Neural progenitor cell (in vitro differentiated cells): ENCODE data around the gene FEZF1. TPM values are rescaled to one million over a fixed set of nuclear protein-coding genes. Genes with fewer than 3 reads are reported as not detected.

Experiments used
- DNase-seq: peaks from one replicate; pipeline ENCODE4 v3.0.0-alpha.2; 2016; ENCODE audit warnings: low spot score
- H2AFZ ChIP-seq: fragments of 200-600 bp; sonication (generic); replicated peaks from 2 replicates; pipeline ENCODE4 v1.6.1; 2016; ENCODE audit warnings: antibody characterized with exemption
- H3F3A ChIP-seq: fragments of 200-600 bp; sonication (generic); 2 replicates; pipeline ENCODE4 v1.6.1; 2016; ENCODE audit warnings: antibody characterized with exemption, low read depth
- H3K27ac ChIP-seq: fragments of 200-600 bp; sonication (generic); 2 replicates; pipeline ENCODE4 v1.5.1; 2016; ENCODE audit warnings: mild to moderate bottlenecking
- H3K27me3 ChIP-seq: fragments of 200-600 bp; sonication (generic); 2 replicates; pipeline ENCODE4 v1.6.1; 2016; ENCODE audit warnings: mild to moderate bottlenecking, moderate library complexity
- H3K36me3 ChIP-seq: fragments of 200-600 bp; sonication (generic); 2 replicates; pipeline ENCODE4 v1.5.1; 2016
- H3K4me1 ChIP-seq: fragments of 200-600 bp; sonication (generic); 2 replicates; pipeline ENCODE4 v1.6.1; 2016; ENCODE audit warnings: mixed run types
- H3K4me2 ChIP-seq: fragments of 200-600 bp; sonication (generic); 2 replicates; pipeline ENCODE4 v1.6.1; 2016
- H3K4me3 ChIP-seq: fragments of 200-600 bp; sonication (generic); 2 replicates; pipeline ENCODE4 v1.5.1; 2016
- H3K79me2 ChIP-seq: fragments of 200-600 bp; sonication (generic); 2 replicates; pipeline ENCODE4 v1.6.1; 2016; ENCODE audit warnings: low read depth
- H3K9ac ChIP-seq: fragments of 200-600 bp; sonication (generic); 2 replicates; pipeline ENCODE4 v1.6.1; 2016
- H3K9me3 ChIP-seq: fragments of 200-600 bp; sonication (generic); 2 replicates; pipeline ENCODE4 v1.5.1; 2016; ENCODE audit warnings: low read depth
- H4K20me1 ChIP-seq: fragments of 200-600 bp; sonication (generic); 2 replicates; pipeline ENCODE4 v1.6.1; 2016; ENCODE audit warnings: low read depth
- H3K27ac Mint-ChIP-seq: 3 replicates; pipeline ENCODE4 v1.8.0; 2021; ENCODE audit warnings: mixed read lengths
- H3K27me3 Mint-ChIP-seq: 2 replicates; pipeline ENCODE4 v1.8.0; 2022; ENCODE audit warnings: low read depth, mild to moderate bottlenecking, inconsistent platforms, moderate library complexity, mixed read lengths; ENCODE audit not compliant: insufficient read depth
- H3K36me3 Mint-ChIP-seq: 3 replicates; pipeline ENCODE4 v1.8.0; 2021; ENCODE audit warnings: mixed read lengths
- H3K4me1 Mint-ChIP-seq: 3 replicates; pipeline ENCODE4 v1.8.0; 2021; ENCODE audit warnings: mixed read lengths
- H3K4me3 Mint-ChIP-seq: 3 replicates; pipeline ENCODE4 v1.8.0; 2021; ENCODE audit warnings: mild to moderate bottlenecking, moderate library complexity, mixed read lengths
- H3K9me3 Mint-ChIP-seq: 3 replicates; pipeline ENCODE4 v1.8.0; 2020; ENCODE audit warnings: mixed read lengths
- EZH2 ChIP-seq: fragments of 200-600 bp; sonication (generic); IDR thresholded peaks from 2 replicates; pipeline ENCODE4 v1.6.1; 2017; ENCODE audit warnings: antibody characterized with exemption, mild to moderate bottlenecking, moderate library complexity
- EZH2phosphoT487 ChIP-seq: fragments of 200-600 bp; sonication (generic); IDR thresholded peaks from 2 replicates; pipeline ENCODE4 v1.6.1; 2017; ENCODE audit warnings: antibody characterized with exemption
- total RNA-seq: library from RNA; depleted of rRNA; stranded (reverse); fragments of >200 nt; gene quantifications from 2 replicates; pipeline ENCODE4 v1.2.3, GENCODE V29; 2015; ENCODE audit warnings: low replicate concordance
- TF ChIP-seq, protein P1 (sequence below): fragments of 200-600 bp; sonication (generic); IDR thresholded peaks from 2 replicates; pipeline ENCODE4 v1.5.1; 2017; ENCODE audit warnings: antibody characterized with exemption, mild to moderate bottlenecking

FEZF1 gene
- total RNA-seq, 1 donor from 2014 or later: 330 TPM

DNA sequence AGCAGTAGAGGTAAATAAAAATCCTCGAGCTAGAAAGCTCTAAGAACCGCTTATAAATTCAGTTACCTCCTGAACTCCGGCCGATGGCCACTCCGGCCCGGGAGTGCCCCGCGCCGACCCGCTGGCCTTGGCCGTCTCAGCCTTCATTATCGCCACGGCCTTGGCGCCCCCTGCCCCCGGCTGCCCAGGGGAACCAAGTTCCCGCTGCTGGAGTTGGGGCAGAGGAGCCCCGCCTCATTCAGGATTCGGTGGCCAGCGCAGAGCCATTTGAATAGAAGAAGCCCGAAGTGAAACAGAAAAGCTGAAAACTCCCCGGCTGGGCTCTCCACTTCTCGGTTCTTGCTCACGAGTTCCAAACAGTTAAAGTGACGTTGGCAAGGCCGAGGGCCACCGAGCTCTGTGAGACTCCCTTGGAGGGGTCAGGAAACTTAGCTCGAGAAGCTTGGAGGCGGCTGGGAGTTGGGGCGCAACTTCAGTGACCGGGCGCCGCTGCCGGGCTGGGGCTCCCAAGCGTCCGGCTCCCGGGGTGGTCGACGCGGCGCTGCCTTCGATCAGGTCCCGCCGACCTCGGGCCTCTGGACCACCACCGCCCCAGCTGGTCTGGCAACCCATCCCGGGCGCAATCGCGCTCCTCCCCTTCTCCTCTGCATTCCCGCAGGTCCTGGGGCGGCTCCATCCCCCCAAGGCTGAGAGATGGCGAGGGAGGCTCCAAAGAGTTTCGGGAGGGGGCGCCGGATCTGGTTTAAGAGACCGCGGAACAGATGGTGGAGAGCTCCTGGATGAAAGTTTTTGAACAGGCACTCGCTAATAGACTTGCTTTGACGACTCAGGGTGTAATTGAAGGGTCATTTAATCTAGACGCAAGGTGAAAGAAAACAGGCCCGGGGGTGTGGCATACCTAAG is 5.8 kb upstream of the FEZF1 start:
- H3K4me3 Mint-ChIP-seq: peak overlapping the region; percentile 77
- H3K9me3 Mint-ChIP-seq: peaks cover 6% of the 10 kb centered on the region
- Histone ChIP-seq H3K4me3 (peak overlapping the region; percentile 92), H3K9me3 (no peaks in the 10 kb centered on the region), H3K79me2 (peaks cover 100% of the 10 kb centered on the region), H4K20me1 (peaks cover 98% of the 10 kb centered on the region), H3K36me3 (peaks cover 18% of the 10 kb centered on the region), H3K27me3 (no peaks in the 10 kb centered on the region), H3K4me1 (peaks cover 37% of the 10 kb centered on the region), H3K27ac (peak overlapping the region; percentile 96), H3K4me2 (peak overlapping the region; percentile 98), H3F3A (peaks cover 100% of the 10 kb centered on the region), H2AFZ (no peak overlapping the region), H3K9ac (peak overlapping the region; percentile 44)
- H3K4me1 Mint-ChIP-seq: peaks cover 45% of the 10 kb centered on the region
- DNase-seq: peak; percentile 91
- peaks cover 50% of the 10 kb centered on the region for H3K27me3 Mint-ChIP-seq
- H3K36me3 Mint-ChIP-seq: peaks cover 1% of the 10 kb centered on the region
- TF ChIP-seq, protein P1, sequence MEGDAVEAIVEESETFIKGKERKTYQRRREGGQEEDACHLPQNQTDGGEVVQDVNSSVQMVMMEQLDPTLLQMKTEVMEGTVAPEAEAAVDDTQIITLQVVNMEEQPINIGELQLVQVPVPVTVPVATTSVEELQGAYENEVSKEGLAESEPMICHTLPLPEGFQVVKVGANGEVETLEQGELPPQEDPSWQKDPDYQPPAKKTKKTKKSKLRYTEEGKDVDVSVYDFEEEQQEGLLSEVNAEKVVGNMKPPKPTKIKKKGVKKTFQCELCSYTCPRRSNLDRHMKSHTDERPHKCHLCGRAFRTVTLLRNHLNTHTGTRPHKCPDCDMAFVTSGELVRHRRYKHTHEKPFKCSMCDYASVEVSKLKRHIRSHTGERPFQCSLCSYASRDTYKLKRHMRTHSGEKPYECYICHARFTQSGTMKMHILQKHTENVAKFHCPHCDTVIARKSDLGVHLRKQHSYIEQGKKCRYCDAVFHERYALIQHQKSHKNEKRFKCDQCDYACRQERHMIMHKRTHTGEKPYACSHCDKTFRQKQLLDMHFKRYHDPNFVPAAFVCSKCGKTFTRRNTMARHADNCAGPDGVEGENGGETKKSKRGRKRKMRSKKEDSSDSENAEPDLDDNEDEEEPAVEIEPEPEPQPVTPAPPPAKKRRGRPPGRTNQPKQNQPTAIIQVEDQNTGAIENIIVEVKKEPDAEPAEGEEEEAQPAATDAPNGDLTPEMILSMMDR: peak; percentile 41
- TF ChIP-seq EZH2phosphoT487: no peak
- H3K27ac Mint-ChIP-seq: peak overlapping the region; percentile 50

DNA sequence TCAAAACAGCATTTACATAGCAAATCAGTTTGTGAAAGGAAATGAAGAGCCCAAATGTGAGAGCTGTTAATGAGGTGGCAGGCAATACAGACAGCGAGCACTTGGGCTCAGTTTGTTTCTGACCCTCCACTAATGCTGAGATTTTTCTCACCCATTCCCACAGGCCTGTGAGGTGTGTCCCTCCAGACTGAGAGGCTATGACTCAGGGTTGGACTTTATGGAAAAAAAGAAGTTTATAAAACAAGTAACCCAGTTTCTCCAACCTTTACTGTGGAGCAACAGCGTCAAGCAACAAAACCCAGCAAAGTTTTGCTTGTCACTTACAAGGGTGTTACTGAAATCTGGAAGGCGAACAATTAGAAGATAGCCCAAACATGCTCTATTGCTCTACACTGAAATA is 4.9 kb upstream of the FEZF1 start:
- DNase-seq: no peak
- Histone ChIP-seq H4K20me1 (peaks cover 95% of the 10 kb centered on the region), H3K36me3 (peaks cover 18% of the 10 kb centered on the region), H3K4me1 (peaks cover 36% of the 10 kb centered on the region), H2AFZ (no peak overlapping the region), H3K27me3 (no peaks in the 10 kb centered on the region), H3K79me2 (peaks cover 100% of the 10 kb centered on the region), H3K9ac (no peak overlapping the region), H3K4me2 (peak overlapping the region; percentile 98), H3K9me3 (no peaks in the 10 kb centered on the region), H3K27ac (peak overlapping the region; percentile 96), H3K4me3 (peak overlapping the region; percentile 92), H3F3A (peaks cover 100% of the 10 kb centered on the region)
- H3K9me3 Mint-ChIP-seq: peaks cover 6% of the 10 kb centered on the region
- no peak overlapping the region for H3K27ac Mint-ChIP-seq
- peak overlapping the region; percentile 77 for H3K4me3 Mint-ChIP-seq
- TF ChIP-seq EZH2phosphoT487: no peak
- TF ChIP-seq EZH2: no peak
- TF ChIP-seq, protein P1: no peak
- H3K27me3 Mint-ChIP-seq: peaks cover 54% of the 10 kb centered on the region
- H3K36me3 Mint-ChIP-seq: no peaks in the 10 kb centered on the region
- H3K4me1 Mint-ChIP-seq: peaks cover 51% of the 10 kb centered on the region

DNA sequence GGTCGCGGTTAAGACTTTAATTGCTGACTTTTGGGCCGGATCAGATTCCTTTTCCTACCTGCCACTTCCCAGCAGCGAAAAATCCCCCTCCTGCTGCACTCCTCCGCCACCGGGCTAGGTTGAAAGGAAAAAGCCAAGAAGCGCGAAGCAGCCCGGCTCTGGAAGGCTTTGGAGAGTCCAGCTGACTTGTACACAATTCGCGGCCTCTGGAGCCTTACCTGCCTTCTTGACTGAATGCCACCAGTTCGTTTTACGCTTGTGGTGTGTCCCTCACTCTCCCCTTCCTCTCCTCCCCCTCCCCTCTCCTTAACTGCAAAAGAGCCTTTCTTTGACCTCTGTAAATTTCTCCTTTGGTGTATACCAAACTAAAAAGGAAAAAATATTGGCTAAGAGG is 2.7 kb upstream of the FEZF1 start:
- Histone ChIP-seq H3K9me3 (no peaks in the 10 kb centered on the region), H4K20me1 (peaks cover 93% of the 10 kb centered on the region), H2AFZ (no peak overlapping the region), H3K4me3 (peak overlapping the region; percentile 92), H3K79me2 (peaks cover 100% of the 10 kb centered on the region), H3F3A (peaks cover 97% of the 10 kb centered on the region), H3K36me3 (peaks cover 24% of the 10 kb centered on the region), H3K4me1 (peaks cover 15% of the 10 kb centered on the region), H3K4me2 (peak overlapping the region; percentile 98), H3K27me3 (no peaks in the 10 kb centered on the region), H3K27ac (peak overlapping the region; percentile 96), H3K9ac (peak overlapping the region; percentile 62)
- Mint-ChIP-seq H3K4me1 (peaks cover 54% of the 10 kb centered on the region), H3K9me3 (peaks cover 3% of the 10 kb centered on the region), H3K27ac (peak overlapping the region; percentile 33), H3K27me3 (peaks cover 67% of the 10 kb centered on the region), H3K36me3 (peaks cover 2% of the 10 kb centered on the region), H3K4me3 (peak overlapping the region; percentile 91)
- no peak for TF ChIP-seq EZH2phosphoT487
- TF ChIP-seq EZH2: no peak
- TF ChIP-seq, protein P1: no peak
- peak; percentile 76 for DNase-seq
